HG02623 (cell line): ENCODE measurements around the gene RBCK1.
"Not testable (repeated sequence)": the region's sequence is repeated elsewhere in the genome, so short reads cannot be mapped to it uniquely, and the experiment has no call there.

Source experiments
- ATAC-seq: cut with Tn5 transposase; IDR thresholded peaks from one replicate; pipeline ENCODE4 v1.9.1; 2021; ENCODE audit warnings: moderate library complexity; ENCODE audit not compliant: unreplicated experiment

The RBCK1 gene

DNA sequence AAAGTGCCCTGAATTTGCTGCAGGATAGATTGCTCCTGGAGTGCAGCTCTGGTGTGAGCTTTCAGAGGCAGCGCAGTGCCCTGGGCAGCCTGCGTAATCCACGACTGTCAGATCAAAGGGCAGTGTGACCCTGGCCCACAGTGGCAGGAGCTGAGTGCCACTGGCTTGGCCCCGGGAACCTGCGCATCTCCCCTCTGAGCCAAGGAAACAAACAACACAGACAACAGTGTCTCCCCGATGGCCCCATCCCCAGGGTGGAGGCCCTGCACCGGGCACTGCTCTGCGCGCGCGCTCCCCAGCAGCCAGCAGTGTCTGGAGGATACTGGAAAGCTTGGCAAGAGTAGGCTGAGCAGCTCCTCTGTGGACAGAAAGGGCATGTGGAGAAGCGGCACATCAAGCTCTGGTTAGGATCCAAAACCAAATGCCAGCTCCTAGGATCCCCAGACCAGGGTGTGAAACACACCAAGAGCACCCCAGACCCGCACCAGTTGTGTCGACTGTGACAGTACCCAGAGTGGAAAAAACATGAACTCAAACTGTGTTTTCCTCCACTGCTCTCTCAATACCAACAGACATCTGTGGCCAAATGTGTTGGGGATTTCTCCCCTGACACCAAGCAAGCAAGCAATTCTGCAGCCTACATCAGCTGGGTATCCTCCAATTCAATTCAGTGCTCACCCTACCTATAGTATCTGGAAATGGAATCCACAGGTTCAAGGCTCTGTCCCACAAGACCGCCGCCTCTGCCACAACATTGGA lies 26.7 kb downstream of the RBCK1 start:
- ATAC-seq, result no peak

DNA sequence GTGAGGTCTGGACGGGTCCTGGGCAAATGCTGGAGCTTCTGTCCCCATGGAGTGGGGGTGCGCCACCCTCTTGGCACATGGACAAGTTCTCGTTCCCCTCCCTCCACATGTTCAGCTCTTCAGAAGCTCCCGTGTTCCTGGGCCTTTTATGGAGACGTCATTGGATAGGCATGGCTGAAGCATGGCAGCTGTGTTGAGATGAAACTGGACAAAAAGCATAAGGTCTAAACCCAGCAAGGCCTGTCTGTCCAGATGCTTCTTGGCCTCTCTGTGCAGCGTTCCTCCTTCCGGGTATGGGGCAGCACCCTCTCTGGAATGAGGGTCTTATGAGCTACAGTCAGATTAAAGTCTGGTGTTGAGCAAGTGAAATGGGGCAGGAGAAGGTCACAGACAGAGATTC lies 27.5 kb downstream of the RBCK1 start:
- ATAC-seq, result no peak

DNA sequence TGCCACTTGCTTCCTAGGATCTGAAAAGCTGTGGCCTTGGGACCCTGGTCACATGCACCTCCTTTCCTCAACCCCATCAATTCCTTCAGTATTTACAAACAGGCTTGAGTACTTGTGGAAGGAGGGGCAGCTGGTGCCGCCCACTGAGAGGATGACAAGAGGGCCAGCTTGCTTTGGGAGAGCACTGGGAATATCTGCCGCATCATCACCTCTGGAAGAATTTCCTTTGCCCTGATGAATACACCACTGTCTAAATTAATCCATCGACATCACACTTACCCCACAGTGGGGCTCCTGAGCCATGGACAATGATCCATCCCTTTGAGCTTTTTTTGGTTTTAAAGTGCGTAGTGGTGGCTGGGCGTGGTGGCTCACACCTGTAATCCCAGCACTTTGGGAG lies 28.4 kb downstream of the RBCK1 start:
- no peak for ATAC-seq

DNA sequence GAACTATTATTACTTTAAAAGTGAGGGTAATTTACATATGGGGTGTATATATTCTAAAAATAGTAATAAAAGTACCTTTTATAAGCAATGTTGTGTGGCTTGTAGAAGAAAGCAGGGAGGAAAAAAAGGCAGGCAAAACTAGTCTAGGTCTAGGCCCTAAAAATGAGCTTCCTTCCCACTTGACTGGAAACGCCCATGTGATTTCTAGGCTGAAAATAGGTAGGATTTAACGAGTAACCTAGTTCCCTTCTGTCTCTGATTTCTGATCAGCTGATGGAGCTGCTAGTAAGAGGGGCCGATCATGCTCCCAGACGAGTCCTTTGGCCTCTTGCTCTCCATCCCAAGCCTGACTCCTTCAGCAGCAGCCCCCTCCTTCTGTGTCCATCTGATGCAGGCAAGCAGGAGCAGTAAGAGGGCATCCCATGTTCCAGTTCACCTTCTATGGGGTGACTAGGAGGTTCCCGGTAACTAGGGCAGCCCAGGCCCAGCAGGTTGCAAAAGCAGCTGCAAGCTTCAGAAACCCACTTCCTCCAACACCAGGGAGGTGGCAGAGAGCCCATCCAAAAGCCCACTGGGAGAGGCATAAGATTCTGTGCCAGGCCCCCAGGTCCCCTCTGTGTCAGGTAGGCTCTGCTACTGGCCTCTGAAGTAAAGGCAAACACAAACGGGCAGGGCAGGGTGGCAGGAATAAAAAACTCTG lies 29.8 kb downstream of the RBCK1 start:
- ATAC-seq, result no peak

DNA sequence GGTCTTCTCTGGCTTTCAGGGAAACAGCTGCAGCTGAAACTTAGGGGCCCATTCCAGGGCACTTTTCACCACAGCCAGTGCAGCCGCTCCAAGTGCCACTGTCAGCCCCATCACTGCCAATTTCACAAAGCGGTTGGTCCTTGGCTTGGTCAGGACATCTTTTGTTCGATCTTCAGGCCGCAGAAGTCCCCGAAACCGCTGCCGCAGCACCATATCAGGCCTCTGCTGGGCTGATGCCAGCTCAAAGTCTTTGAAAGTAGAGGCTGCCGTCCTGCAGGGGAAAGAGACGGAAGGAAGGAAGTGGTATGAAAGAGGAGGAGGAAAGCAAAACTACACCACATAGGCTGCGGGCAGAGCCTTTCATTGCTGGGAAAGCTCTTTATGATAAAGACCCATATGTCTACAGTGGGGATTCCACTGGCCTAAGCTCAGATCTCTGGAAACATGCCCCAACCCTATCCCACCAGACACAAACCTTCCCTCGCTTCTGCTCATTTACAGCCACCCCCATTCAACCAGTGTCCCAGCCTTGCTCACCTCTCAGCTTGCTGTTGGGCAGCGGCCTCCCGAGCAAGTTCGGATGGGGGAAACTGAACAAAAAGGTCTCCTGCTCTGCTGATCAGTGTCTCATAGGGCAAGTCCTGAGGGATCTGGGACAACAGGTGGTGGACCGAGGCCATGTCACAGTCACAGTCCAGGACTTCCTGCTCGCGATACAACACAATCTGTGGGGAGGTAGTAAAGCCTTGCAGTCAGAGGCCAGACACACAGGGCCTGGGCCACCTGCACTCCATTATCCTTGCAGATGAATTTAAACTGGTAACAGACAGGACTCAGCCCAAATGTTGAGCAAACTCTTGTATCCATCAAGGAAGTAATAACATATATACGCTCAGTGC lies 30.7 kb downstream of the RBCK1 start:
- no peak for ATAC-seq

DNA sequence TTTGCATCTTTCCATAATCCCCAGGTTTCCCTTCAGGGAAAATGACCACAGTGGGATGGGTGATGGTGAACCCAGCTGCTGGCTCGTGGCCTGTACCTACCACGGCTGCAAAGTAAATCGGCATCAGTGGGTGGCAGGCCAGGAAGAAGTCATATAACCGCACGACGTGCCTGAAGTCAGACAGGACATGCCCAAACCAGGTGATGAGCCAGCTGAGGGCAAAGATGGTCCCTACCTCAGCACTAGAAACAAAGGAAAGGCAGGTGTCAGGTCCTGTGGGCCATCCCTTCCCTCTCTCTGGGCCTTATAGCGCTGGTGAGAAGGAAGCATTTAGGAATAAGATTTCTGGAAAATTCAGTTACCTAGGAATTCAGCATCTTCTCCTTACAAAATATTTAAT lies 32.0 kb downstream of the RBCK1 start:
- no peak for ATAC-seq

DNA sequence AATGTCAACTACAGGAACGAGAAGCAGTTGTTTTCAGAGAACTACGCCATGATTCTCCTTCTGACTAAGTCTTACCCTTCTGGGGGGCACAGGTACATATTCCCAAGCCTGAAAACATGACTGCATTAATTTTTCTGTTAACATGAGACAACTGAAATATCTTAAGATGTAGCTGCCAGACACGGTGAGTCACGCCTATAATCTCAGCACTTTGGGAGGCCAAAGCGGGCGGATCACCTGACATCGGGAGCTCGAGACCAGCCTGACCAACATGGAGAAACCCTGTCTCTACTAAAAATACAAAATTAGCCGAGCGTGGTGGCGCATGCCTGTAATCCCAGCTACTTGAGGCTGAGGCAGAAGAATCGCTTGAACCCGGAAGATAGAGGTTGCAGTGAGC lies 32.5 kb downstream of the RBCK1 start:
- ATAC-seq, result no peak

DNA sequence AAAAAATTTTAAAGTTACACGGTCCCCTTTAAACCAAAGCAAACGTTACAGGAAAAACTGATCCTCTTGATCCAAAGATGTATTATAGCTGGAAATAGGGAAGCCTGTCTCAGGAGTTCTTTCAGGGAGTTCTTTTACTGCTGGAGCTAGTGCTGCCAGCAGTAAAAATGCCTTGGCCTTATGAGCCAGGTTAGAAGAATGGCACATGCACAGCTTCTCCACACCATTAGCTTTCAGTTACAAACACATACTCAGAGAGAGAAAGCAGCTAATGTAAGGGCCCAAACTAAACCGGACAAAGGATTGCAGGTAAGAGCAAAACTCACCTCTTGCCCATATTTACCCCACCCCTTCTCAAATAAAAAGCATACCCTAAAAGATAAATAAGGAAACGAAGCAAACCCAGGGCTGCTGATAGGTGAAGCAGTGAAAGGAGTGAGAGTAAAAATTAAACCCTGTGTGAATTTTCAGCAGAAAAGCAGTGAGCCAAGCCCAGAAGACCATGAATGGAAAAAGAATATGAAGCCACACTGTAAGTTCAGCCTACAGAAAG lies 35.2 kb downstream of the RBCK1 start:
- ATAC-seq, result no peak

DNA sequence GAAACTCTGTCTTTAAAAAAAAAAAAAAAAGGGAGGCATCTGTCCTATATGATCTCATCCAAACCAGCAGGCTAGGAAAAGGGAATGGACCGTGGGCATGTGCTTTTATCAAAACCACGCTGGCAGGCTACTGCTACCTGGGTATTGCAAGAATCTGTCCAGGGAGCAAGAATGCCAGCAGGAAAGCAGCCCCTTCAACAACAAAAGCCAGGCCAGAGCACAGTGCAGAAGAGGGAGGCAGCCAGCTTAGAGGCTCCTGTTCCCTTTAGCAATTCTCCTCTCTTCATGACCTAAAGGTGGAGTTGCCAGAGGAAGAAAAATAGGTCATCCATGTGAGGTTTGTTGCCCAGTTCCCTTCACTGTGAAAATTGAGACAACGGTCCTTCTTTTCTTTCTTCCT lies 36.0 kb downstream of the RBCK1 start:
- ATAC-seq, result no peak

DNA sequence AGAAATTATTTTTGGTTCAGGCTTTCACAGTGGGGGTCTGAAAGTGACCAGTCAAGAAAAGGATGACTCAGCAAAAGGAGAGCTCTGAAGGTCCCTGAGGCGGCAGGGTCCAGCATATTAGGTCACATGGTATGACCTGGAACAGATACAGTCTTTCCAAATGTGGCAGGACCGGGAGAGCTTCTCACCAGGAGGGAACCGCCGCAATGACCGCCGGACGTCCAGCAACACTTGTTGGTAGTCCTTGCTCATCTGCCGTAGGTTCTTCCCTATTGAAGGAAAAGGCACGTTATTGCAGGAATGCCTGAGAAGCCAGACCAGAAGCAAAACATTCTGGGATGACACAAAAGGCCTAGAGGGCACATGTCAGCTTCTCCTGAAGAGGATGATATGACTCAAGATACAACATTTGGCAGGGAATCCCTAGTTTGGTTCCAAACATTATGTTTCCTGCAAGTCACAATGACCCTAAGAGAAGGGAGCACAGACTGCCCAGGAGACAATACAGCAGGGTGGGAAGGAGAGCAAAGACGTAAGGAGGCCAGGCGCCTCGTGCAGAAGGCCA lies 36.8 kb downstream of the RBCK1 start:
- no peak for ATAC-seq

DNA sequence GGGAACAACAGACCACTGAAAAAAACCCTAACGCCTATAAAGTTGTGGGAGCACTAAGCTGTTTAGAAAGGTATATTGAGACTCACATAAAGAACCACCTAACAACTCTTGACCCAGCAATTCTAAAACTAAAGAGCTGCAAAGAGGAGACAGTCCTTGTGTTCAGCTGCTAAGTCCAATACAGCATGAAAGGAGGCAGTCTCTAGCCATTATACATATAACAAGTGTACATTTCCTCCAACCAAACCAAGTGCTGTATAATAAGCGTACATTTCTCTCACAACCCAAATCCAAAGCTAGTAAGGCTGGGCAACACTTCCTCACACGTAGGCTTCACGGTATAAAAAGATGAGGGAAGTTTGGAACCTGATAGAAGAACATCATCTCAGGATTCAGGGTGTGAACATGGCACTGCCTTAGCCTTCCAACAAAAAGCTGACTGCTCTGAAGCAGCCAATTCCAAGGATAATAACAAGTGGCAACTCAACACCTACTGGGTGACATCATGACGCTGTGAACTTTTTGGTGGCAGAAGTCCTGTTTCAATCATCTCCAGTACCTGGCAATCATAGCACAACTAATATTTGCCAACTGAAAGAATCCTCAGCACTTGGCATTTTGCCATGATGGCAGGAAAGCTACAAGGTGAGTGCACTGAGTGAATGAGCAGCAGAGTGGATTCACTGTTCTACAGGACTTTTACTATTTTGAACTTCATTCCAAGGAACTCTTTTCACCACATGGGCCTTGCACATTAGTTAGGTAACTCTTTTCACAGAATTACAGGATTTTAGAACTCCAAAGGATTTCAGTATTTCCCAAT lies 37.6 kb downstream of the RBCK1 start:
- no peak for ATAC-seq

DNA sequence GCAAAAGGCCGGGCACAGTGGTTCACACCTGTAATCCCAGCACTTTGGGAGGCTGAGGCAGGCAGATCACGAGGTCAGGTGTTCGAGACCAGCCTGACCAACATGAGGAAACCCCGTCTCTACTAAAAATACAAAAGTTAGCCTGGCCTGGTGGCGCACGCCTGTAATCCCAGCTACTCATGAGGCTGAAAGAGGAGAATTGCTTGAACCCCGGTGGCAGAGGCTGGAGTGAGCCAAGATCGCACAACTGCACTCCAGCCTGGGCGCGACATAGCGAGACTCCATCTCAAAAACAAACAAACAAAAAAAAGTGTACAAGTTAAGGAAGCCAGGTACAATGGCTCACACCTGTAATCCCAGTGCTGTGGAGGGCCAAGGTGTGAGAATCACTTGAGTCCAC lies 43.9 kb downstream of the RBCK1 start:
- not testable (repeated sequence) for ATAC-seq

DNA sequence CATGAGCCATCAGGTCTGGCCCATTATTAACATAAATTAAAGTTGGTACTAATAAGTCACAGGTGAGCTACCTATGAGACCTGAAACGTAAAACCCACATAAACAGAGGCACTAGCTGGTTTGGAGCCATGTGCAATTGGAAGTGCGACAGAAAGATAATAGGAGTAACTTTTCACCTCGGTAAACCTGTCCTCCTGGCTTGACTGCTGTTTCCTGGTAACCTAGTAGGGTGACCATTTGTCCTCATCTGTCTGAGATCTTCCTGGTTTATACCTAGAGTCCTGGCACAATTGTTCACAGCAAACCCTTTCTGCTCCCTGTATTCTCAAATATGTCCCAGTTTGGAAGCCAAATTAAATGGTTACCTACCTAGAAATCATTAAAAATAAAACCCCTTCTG lies 46.9 kb downstream of the RBCK1 start:
- ATAC-seq, result no peak

DNA sequence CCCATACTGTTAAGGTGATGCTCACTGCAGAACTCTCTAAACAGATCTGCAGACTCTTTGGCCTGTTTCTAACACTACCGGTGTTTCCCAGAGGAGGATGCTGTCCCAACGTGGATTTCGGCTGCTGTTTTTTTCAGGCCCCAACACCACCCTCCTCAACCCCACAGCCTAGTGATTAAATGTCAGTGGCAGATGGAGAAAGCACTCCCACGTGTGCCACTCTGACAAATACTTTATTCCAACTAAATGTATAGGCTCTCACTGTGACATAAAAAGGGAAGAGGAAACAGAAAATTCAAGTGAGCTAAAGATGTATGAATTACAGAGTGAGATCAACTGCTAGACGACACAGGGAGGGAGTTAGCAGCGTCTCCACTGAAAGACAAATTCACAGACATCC lies 50.7 kb downstream of the RBCK1 start:
- no peak for ATAC-seq

DNA sequence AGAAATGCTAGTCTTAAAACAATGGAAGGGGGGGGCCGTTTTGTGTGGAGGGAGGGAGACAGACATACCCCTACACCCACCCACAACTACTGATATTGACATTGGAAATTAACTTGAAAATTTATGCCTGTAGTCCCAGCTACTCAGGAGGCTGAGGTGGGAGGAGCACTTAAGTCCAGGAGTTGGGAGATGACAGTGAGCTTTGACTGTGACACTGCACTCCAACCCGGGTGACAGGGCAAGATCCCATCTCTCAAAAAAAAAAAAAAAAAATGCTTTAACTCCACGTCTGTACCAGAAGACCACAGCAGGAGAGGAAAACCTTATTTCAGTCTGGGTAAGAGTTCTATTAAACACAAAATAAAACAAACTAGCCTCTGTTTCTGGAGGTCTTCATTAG lies 52.1 kb downstream of the RBCK1 start:
- ATAC-seq, result no peak

DNA sequence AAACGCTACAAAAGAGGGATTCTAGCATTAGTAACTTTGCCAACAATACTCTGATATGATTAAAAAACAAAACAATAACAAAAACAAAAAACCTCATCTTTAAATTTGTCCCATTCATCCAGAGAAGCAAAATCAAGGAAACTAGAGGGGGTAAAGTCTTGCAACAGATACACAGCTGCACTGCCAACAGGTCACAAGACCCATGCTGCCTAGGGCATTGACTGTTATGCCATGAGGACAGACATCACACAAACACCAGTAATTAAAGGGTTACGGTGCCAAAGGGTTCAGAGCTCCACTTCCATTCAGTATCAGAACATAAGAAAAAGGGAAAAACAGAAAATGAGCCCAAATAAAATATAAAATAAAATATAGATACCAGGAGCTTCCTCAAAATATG lies 52.6 kb downstream of the RBCK1 start:
- ATAC-seq, result no peak

DNA sequence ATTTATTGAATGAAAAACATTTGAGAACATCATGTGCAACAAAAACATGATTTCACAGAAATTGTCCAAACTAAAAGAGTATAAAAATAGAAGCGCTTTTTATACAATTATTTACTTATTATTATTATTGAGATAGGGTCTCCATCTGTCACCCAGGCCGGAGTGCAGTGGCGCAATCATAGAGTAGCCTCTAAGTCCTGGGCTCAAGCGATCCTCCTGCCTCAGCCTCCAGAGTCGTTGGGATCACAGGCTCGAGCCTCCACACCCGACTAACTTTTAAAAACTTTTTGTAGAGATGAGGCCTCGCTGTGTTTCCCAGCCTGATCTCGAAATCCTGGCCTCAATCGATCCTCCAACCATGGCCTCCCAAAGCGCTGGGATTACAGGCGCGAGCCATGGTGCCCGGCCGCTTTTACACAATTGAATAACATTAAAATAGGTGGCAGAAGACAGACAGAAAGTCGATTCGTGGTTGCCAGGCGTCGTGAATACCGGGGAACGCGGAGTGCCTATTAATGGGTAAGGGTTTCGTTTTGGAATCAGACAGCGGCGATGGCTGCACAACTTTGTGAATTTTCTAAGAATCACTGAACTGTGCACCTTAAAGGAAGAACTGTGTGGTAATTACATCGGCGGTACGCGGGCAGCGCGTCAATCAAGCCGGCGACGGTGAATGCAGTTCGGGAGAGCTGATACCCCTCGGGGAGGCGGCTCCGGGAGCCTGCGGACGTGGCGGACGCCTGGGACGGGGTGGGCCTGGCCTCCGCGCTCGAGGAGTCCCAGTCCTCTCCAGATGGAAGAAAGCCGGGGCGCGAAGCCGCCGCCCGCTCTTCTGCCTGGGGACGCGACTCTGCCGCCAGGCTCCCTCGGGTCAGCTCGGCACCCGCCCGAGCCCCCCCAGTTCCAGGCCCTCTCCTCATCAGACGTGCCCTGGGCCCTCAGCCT lies 53.4 kb downstream of the RBCK1 start:
- peak; percentile 20 for ATAC-seq

DNA sequence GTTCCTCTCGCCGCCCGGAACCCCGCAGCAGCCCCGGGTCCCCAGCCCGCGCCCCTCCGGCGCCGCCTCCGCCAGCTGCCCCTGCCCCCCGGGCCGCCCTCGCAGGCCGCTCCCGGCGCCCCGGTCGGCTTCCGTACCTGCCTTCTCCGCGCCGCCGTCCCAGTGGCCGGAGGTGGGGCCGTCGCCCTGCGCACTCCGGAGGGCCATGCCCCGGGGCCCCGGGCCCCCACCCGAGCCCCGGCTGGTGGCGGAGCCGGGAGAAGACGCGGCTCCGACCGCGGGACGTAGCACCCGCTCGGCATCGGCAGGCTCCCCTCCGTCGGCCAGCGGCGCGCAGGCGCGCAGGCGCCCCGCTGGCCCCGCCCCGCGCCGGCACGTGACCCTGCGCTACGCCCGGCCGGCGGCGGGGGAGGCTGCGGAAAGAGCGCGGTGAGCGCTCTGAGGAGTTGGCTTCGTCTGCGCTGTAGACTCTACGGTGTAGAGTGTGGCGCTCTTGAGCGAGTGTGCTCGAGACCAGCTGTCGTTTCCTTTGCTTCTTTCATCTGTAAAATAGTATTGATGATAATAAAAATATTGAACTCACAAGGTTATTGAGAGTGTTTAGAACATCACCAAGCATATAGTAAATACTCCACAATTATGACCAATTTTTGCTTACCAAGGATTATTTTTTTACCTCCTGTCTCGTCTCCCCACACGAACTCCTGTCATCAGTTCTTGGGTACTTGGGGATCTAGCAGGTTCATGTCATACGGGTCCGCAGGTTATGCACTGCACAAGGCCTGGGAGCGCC lies 54.3 kb downstream of the RBCK1 start, which contains the start of gene TBC1D20:
Gene TBC1D20 (minus strand): TSS at position 335 of the 793 bp plus-strand sequence. CDS start 128 bp downstream, at position 207.
- peak; percentile 86 for ATAC-seq
